Testis (tissue), 2 donors: ENCODE data around the gene FAM83B.

Experiments used
- POLR2A ChIP-seq: fragments of 450-650 bp; IDR thresholded peaks from one replicate; pipeline ENCODE4 v1.6.1; 2017; ENCODE audit warnings: antibody characterized with exemption, mild to moderate bottlenecking, moderate library complexity
- TF ChIP-seq, protein P1 (sequence below), 3 experiments: fragments of 450-650 bp in 2 of 3; fragments of 200-600 bp in 1 of 3; sonication (generic) in 1 of 3; IDR thresholded peaks; one replicate each; pipeline ENCODE4 v1.5.1; 2016 to 2019; ENCODE audit warnings: antibody characterized with exemption in 3 of 3, mild to moderate bottlenecking in 2 of 3, moderate library complexity in 1 of 3

- TF ChIP-seq, protein P1, sequence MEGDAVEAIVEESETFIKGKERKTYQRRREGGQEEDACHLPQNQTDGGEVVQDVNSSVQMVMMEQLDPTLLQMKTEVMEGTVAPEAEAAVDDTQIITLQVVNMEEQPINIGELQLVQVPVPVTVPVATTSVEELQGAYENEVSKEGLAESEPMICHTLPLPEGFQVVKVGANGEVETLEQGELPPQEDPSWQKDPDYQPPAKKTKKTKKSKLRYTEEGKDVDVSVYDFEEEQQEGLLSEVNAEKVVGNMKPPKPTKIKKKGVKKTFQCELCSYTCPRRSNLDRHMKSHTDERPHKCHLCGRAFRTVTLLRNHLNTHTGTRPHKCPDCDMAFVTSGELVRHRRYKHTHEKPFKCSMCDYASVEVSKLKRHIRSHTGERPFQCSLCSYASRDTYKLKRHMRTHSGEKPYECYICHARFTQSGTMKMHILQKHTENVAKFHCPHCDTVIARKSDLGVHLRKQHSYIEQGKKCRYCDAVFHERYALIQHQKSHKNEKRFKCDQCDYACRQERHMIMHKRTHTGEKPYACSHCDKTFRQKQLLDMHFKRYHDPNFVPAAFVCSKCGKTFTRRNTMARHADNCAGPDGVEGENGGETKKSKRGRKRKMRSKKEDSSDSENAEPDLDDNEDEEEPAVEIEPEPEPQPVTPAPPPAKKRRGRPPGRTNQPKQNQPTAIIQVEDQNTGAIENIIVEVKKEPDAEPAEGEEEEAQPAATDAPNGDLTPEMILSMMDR (IDR thresholded peaks at IDR 0.05) = no peak
- TF ChIP-seq POLR2A = no peak
Observed at GRCh38 chr6:54881067-54881730, 34.6 kb downstream of the FAM83B start.
